Ascending aorta (tissue), 2 donors: ENCODE measurements around the gene DIP2C. TPM values are rescaled to one million over a fixed set of nuclear protein-coding genes. Genes with fewer than 3 reads are reported as not detected.

ENCODE experiments used
- DNase-seq, 2 donors: peaks; one replicate each; pipeline ENCODE4 v3.0.0-alpha.2; 2019; ENCODE audit warnings: low spot score in 2 of 2
- H3K27ac ChIP-seq, 2 donors: fragments of 200-600 bp; sonication (generic); one replicate each; pipeline ENCODE4 v1.5.1; 2016 to 2017; ENCODE audit warnings: mild to moderate bottlenecking in 1 of 2
- H3K27me3 ChIP-seq: fragments of 200-600 bp; sonication (generic); one replicate; pipeline ENCODE4 v1.5.1; 2017
- H3K36me3 ChIP-seq, 2 donors: fragments of 200-600 bp; sonication (generic); one replicate each; pipeline ENCODE4 v1.5.1; 2016
- H3K4me1 ChIP-seq, 2 donors: fragments of 200-600 bp; sonication (generic); one replicate each; pipeline ENCODE4 v1.5.1; 2016 to 2017; ENCODE audit warnings: mild to moderate bottlenecking in 1 of 2
- H3K4me3 ChIP-seq, 2 donors: fragments of 200-600 bp; sonication (generic); one replicate each; pipeline ENCODE4 v1.5.1; 2016 to 2017; ENCODE audit warnings: mild to moderate bottlenecking in 1 of 2
- H3K9me3 ChIP-seq, 2 donors: fragments of 200-600 bp; sonication (generic); one replicate each; pipeline ENCODE4 v1.5.1; 2016
- intact Hi-C: fragments of 100-400 bp; cut with DNase I; formaldehyde crosslinking; loops from one replicate; pipeline ENCODE4 v1.15.1; 2023
- total RNA-seq: library from RNA; depleted of rRNA; stranded (reverse); fragments of >200 nt; gene quantifications from one replicate; pipeline ENCODE4 v1.1.0, GENCODE V29; 2016
- TF ChIP-seq, protein P1 (sequence below), 3 experiments: fragments of 200-600 bp in 2 of 3; fragments of 450-650 bp in 1 of 3; sonication (generic) in 2 of 3; IDR thresholded peaks; one replicate each; pipeline ENCODE4 v1.5.1; 2016 to 2019; ENCODE audit warnings: antibody characterized with exemption in 3 of 3, mild to moderate bottlenecking in 1 of 3, moderate library complexity in 1 of 3

Gene DIP2C
- total RNA-seq, 1 donor from 2014 or later: 14.7 TPM

DNA sequence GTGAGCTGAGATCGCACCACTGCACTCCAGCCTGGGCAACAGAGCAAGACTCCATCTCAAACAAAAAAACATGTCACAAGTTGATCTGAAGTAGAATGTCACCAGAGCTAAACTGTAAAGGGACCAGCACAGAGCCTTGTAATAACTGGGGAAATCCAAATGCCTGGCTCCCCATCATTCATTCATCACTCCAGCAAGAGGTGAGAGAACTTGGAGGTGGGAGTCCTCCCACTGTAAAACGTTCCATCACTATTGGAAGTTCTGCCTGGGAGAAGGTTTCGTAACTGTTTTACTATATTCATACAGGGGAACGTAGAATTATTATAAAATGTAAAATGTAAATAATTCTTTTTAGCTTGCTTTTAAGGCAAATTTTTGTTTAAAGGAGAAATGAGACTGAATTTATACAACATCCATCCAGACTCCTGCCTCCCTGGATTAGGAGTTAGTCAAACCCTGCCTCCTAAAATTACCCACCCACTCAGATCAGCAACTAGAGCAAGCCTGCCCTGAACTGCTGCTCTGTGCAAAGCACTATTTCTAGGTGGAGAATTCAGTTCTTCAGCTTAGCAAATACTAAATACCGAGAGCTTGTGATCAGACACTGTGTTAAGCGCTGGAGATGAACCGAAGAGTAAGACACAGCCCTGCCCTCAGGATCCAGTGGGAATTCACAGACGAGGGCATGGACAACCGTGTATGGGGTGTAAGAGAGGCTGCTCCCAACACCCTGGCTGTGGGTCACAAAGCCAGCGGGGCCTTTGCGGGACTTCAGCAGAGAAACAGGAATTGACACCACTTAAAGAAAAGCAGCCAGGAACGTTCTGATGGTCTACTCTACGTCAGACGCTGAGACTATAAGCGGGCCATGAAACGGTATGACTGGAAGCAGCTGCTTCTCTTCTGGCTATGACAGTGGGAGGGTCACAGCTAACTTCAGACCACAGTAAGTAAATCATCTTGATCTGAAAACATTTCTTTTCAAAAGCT lies 345.9 kb downstream of the DIP2C start:
- Histone ChIP-seq H3K36me3 (peaks cover 34 to 55% of the 10 kb centered on the region in 2 donors), H3K27me3 (no peaks in the 10 kb centered on the region), H3K4me3 (no peak overlapping the region), H3K27ac (no peak overlapping the region), H3K9me3 (no peaks in the 10 kb centered on the region), H3K4me1 (peaks cover 4 to 16% of the 10 kb centered on the region in 2 donors)
- TF ChIP-seq, protein P1, sequence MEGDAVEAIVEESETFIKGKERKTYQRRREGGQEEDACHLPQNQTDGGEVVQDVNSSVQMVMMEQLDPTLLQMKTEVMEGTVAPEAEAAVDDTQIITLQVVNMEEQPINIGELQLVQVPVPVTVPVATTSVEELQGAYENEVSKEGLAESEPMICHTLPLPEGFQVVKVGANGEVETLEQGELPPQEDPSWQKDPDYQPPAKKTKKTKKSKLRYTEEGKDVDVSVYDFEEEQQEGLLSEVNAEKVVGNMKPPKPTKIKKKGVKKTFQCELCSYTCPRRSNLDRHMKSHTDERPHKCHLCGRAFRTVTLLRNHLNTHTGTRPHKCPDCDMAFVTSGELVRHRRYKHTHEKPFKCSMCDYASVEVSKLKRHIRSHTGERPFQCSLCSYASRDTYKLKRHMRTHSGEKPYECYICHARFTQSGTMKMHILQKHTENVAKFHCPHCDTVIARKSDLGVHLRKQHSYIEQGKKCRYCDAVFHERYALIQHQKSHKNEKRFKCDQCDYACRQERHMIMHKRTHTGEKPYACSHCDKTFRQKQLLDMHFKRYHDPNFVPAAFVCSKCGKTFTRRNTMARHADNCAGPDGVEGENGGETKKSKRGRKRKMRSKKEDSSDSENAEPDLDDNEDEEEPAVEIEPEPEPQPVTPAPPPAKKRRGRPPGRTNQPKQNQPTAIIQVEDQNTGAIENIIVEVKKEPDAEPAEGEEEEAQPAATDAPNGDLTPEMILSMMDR (IDR thresholded peaks at IDR 0.05): no peak
- intact Hi-C loops: no loop called here
- DNase-seq: no peak

DNA sequence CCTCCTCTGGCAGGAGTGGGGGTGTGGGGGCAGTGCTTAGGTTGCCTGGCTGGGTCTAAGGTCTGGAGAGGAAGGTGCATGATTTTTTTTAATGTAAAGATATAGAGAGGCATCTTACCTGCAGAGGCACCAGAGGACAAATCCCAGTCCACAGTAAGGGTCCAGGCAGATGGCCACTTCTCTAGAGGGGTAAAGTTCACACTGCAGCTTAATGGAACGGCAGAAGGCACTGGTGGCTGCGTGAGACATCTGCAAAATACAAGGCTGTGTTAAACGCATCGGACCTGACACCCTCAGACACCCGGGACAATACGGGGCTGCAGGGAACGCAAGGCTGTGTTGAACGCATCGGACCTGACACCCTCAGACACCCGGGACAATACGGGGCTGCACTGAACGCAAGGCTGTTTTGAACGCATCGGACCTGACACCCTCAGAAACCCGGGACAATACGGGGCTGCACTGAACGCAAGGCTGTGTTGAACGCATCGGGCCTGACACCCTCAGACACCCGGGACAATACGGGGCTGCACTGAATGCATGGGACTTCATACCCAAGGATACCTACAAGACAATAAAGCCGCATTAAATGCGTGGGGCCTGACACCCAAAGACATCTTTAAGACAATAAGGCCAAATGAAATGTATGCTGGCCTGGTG lies 348.3 kb downstream of the DIP2C start:
- Histone ChIP-seq H3K4me1 (peaks cover 4 to 21% of the 10 kb centered on the region in 2 donors), H3K9me3 (no peaks in the 10 kb centered on the region), H3K27ac (no peak overlapping the region), H3K36me3 (peaks cover 25 to 47% of the 10 kb centered on the region in 2 donors), H3K27me3 (no peaks in the 10 kb centered on the region), H3K4me3 (no peak overlapping the region)
- DNase-seq: no peak
- intact Hi-C loops: no loop called here
- TF ChIP-seq, protein P1 (IDR thresholded peaks at IDR 0.05): no peak

DNA sequence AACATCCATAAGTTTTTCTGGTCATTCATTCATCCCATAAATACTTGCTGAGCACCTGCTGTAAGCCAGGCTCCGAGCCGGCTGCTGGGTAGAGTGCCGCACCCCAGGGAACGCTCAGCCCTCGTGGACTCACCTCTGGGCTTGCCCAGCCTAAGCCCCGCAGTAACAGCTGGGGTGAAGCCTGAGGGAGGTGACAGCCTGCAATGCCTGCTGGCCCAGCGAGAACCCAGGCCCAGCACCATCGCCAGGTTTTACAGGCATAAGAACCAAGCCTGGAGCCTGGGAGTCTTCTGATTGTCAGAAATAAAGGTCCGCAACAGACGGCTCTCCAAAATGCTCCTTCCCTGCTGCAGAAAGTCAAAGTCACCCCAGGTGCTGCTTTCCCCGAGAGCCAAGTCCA lies 348.8 kb downstream of the DIP2C start:
- DNase-seq: no peak
- H3K4me3 ChIP-seq: no peak overlapping the region
- intact Hi-C loops: no loop called here
- no peaks in the 10 kb centered on the region for H3K27me3 ChIP-seq
- H3K9me3 ChIP-seq: no peaks in the 10 kb centered on the region
- TF ChIP-seq, protein P1 (IDR thresholded peaks at IDR 0.05): no peak
- H3K4me1 ChIP-seq: peaks cover 4 to 21% of the 10 kb centered on the region in 2 donors
- no peak overlapping the region for H3K27ac ChIP-seq
- H3K36me3 ChIP-seq: peaks cover 25 to 51% of the 10 kb centered on the region in 2 donors

DNA sequence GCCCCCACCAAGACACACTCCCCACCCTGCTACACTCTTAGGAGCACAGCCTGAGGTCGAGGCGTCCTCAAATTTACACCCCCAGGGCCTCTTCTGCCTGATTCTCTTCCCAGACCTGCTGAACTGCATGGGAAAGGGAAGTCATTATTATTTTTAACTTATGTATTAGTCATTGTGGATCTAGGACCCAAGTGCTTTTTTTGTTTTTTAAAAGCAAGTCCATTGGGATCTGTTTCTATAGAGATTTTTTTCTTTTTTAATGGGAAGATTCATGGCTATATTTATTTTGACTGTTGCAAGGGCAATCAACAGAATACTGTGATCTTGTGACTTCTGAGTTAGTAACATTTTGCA lies 350.5 kb downstream of the DIP2C start:
- peak overlapping the region in 1 of 2 donors; percentile 5 for H3K4me3 ChIP-seq
- no peaks in the 10 kb centered on the region for H3K9me3 ChIP-seq
- H3K27ac ChIP-seq: peak overlapping the region; percentile 41 to 44
- intact Hi-C loops: loop anchor here (1.0 kb wide), 1 partner anchor 30 kb away; no protein-coding TSS in a partner anchor
- H3K27me3 ChIP-seq: no peaks in the 10 kb centered on the region
- H3K36me3 ChIP-seq: peaks cover 15 to 45% of the 10 kb centered on the region in 2 donors
- peaks cover 4 to 21% of the 10 kb centered on the region in 2 donors for H3K4me1 ChIP-seq
- no peak for DNase-seq
- TF ChIP-seq, protein P1 (IDR thresholded peaks at IDR 0.05): no peak

DNA sequence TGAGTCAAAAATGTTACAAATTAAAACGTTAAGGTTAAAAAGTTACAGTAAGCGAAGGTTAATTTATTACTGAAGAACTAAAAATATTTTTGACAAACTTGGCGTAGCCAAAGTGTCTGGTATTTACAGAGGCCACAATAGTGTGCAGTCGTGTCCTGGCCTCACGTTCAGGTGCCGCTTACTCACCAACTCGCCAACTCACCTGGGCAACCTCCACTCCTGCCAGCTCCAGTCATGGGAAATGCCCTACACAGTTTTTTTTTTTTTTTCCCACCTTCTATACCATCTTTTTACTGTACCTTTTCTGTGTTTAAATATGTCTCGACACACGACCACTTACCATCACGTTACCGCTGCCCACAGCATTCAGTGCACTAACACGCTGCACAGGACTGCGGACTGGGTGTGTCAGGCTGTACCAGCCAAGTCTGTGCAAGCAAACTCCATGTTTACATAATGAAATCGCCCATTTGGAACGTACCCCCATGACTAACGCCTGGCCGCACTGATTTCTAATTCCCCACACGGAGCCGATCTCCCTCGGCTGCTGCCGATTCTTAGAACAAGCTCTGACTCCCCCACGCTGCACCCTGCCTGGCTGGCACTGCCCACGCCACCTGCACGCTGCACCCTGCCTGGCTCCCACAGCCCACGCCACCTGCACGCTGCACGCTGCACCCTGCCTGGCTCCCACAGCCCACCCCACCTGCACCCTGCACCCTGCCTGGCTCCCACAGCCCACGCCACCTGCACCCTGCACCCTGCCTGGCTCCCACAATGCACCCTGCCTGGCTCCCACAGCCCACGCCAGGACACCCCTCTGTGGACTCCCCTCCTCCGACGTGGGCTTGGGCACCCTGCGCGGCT lies 351.1 kb downstream of the DIP2C start:
- Histone ChIP-seq H3K36me3 (peaks cover 9 to 38% of the 10 kb centered on the region in 2 donors), H3K4me3 (peak overlapping the region in 1 of 2 donors; percentile 5), H3K9me3 (no peaks in the 10 kb centered on the region), H3K27ac (peak overlapping the region; percentile 39 to 44), H3K27me3 (no peaks in the 10 kb centered on the region), H3K4me1 (peaks cover 4 to 21% of the 10 kb centered on the region in 2 donors)
- TF ChIP-seq, protein P1 (IDR thresholded peaks at IDR 0.05): no peak
- peak in 1 of 2 donors; percentile 73 for DNase-seq
- intact Hi-C loops: loop anchor here (1.0 kb wide), 1 partner anchor 31 kb away; no protein-coding TSS in a partner anchor
